Thyroid gland (tissue), 4 donors: Measurements from ENCODE around the gene NMBR. TPM values are rescaled to one million over a fixed set of nuclear protein-coding genes. Genes with fewer than 3 reads are reported as not detected.
"Not testable (repeated sequence)": the region's sequence is repeated elsewhere in the genome, so short reads cannot be mapped to it uniquely, and the experiment has no call there.

Experiments used
- DNase-seq, 2 donors: peaks; one replicate each; pipeline ENCODE4 v3.0.0-alpha.2; 2019
- H3K27ac ChIP-seq, 3 donors: fragments of 200-600 bp; sonication (generic); 1 replicate in 2 of 3; 2 replicates in 1 of 3; pipeline ENCODE4 v1.5.1; 2016 to 2019; ENCODE audit warnings: mild to moderate bottlenecking in 1 of 3, moderate library complexity in 1 of 3
- H3K27me3 ChIP-seq: fragments of 200-600 bp; sonication (generic); one replicate; pipeline ENCODE4 v1.5.1; 2019
- H3K36me3 ChIP-seq, 2 donors: fragments of 200-600 bp; sonication (generic); one replicate each; pipeline ENCODE4 v1.5.1; 2016 to 2019
- H3K4me1 ChIP-seq, 2 donors: fragments of 200-600 bp; sonication (generic); one replicate each; pipeline ENCODE4 v1.5.1; 2017 to 2019
- H3K4me3 ChIP-seq, 3 donors: fragments of 200-600 bp; sonication (generic); replicated peaks in 1 of 3; 1 replicate in 2 of 3; 2 replicates in 1 of 3; pipeline ENCODE4 v1.5.1; 2016; ENCODE audit warnings: mild to moderate bottlenecking in 1 of 3
- H3K9me3 ChIP-seq: fragments of 200-600 bp; sonication (generic); one replicate; pipeline ENCODE4 v1.5.1; 2017
- POLR2A ChIP-seq, 2 donors: fragments of 450-650 bp; IDR thresholded peaks; one replicate each; pipeline ENCODE4 v1.6.1; 2017; ENCODE audit warnings: antibody characterized with exemption in 2 of 2, mild to moderate bottlenecking in 2 of 2, moderate library complexity in 1 of 2
- WGBS, 2 donors: methylation state at CpG; one replicate each; pipeline ENCODE4 v1.1.5; 2017; 5-methylcytosine and 5-hydroxymethylcytosine counted together
- intact Hi-C: fragments of 100-400 bp; cut with DNase I; formaldehyde crosslinking; loops from one replicate; pipeline ENCODE4 v1.15.1; 2023
- total RNA-seq, 4 donors: library from RNA; depleted of rRNA; stranded (reverse); fragments of >200 nt; gene quantifications; one replicate each; pipeline ENCODE4 v1.2.3, GENCODE V29; 2016
- TF ChIP-seq, protein P1 (sequence below), 6 experiments: fragments of 200-600 bp in 3 of 6; fragments of 450-650 bp in 3 of 6; sonication (generic) in 3 of 6; IDR thresholded peaks; one replicate each; pipeline ENCODE4 v1.5.1; 2016 to 2019; ENCODE audit warnings: antibody characterized with exemption in 6 of 6, mild to moderate bottlenecking in 2 of 6, inconsistent platforms in 1 of 6, moderate library complexity in 1 of 6

The NMBR gene
- under 1 TPM in 1 of 4 donors, not detected in 3; 0.33 TPM for total RNA-seq

DNA sequence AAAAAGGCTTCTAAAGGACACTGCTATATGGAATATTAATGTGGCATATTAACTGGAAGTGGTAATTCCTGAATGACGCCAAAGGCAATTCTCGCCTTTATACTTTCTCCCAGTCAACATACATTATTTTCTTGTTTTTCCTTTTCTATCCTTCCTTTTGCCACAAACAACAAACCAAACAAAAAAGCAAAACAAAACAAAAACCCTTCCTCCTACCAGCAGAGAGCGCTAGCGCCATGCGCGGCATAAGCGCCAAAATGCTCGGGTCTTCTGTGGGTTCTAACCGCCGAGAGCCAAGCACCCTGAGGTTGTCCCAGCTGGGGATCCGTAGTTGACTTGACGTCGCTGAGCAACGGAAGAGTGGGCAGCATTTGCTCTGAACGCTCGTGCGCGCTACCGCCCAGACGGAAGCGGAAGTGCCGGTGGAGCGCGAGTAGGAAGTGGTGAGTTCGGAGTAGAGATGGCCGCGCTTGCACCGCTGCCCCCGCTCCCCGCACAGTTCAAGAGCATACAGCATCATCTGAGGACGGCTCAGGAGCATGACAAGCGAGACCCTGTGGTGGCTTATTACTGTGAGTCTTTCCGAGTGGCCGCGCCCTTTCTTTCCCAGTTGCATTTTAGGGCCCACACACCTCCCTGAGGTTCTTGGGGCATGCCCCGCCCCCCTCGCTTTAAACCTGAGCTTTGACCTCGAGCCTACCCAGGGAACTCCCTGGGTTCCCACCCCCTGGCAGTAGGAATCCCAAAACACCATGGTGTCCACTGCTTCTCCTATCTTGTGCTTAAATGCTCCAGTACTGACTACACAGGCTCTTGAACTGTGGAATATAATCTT, at the start of gene NMBR, which contains the start of gene VTA1:
Gene NMBR, minus strand, starts transcription at position 295 of the 835 bp plus-strand sequence. CDS start 58,464 bp downstream, outside the sequence.
Gene VTA1, plus strand, starts transcription at position 436 of the 835 bp plus-strand sequence. Its CDS starts 25 bp downstream, at position 461.
- Histone ChIP-seq H3K4me1 (peaks cover 10 to 12% of the 10 kb centered on the region in 2 donors), H3K4me3 (peak within 1 kb of the TSS; percentile 57 to 82 (median 79)), H3K9me3 (no peaks in the 10 kb centered on the region), H3K36me3 (no peaks in the 10 kb centered on the region), H3K27ac (peak within 1 kb of the TSS; percentile 26 to 64 (median 53)), H3K27me3 (no peaks in the 10 kb centered on the region)
- intact Hi-C loops, result no loop called here
- TF ChIP-seq, protein P1, sequence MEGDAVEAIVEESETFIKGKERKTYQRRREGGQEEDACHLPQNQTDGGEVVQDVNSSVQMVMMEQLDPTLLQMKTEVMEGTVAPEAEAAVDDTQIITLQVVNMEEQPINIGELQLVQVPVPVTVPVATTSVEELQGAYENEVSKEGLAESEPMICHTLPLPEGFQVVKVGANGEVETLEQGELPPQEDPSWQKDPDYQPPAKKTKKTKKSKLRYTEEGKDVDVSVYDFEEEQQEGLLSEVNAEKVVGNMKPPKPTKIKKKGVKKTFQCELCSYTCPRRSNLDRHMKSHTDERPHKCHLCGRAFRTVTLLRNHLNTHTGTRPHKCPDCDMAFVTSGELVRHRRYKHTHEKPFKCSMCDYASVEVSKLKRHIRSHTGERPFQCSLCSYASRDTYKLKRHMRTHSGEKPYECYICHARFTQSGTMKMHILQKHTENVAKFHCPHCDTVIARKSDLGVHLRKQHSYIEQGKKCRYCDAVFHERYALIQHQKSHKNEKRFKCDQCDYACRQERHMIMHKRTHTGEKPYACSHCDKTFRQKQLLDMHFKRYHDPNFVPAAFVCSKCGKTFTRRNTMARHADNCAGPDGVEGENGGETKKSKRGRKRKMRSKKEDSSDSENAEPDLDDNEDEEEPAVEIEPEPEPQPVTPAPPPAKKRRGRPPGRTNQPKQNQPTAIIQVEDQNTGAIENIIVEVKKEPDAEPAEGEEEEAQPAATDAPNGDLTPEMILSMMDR (IDR thresholded peaks at IDR 0.05), result peak; percentile 49 to 97 (median 87)
- TF ChIP-seq POLR2A (IDR thresholded peaks at IDR 0.05), result peak in 1 of 2 donors; percentile 65
- DNase-seq, result peak; percentile 97 to 98
- 0 to 1% methylated on average over 31 to 38 of the region's 38 CpGs for WGBS, 2 donors

DNA sequence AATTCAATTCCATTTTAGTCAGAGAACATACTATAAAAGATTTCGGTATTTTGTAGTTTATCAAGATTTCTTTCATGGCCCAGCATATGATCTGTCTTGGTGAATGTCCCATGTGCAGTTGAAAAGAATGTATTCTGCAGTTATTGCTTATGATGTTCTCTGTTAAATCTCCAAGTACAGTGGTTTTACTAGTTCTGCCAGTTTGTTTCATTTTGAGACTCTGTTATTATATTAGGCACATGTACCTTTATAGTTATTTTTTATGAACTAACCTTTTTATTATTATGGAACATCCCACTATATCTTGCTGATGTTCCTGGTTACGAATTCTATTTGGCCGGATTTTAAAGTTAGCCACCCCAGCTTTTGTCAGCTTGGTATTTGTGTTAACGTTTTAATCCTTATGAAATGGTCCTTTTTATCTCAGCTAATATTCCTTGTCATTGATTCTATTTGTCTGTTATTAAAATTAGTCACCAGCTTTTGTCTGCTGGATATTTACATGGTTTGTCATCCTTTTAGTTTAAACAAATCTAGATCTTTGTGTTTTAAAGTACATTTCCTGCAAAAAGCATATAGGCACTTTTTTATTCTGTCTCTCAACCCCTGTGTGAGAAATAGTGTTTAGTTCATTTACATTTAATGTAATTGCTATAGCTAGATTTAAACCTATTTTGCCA, 49.1 kb upstream of the NMBR start:
- H3K4me3 ChIP-seq, result no peak overlapping the region
- no peaks in the 10 kb centered on the region for H3K36me3 ChIP-seq
- H3K27me3 ChIP-seq, result no peaks in the 10 kb centered on the region
- no peak overlapping the region for H3K27ac ChIP-seq
- no peak for DNase-seq
- intact Hi-C loops, result no loop called here
- no peaks in the 10 kb centered on the region for H3K4me1 ChIP-seq
- H3K9me3 ChIP-seq, result no peaks in the 10 kb centered on the region
- no peak for TF ChIP-seq POLR2A (IDR thresholded peaks at IDR 0.05)
- TF ChIP-seq, protein P1 (IDR thresholded peaks at IDR 0.05), result no peak
- 97% methylated on average over 4 of the region's 4 CpGs for WGBS, 2 donors

DNA sequence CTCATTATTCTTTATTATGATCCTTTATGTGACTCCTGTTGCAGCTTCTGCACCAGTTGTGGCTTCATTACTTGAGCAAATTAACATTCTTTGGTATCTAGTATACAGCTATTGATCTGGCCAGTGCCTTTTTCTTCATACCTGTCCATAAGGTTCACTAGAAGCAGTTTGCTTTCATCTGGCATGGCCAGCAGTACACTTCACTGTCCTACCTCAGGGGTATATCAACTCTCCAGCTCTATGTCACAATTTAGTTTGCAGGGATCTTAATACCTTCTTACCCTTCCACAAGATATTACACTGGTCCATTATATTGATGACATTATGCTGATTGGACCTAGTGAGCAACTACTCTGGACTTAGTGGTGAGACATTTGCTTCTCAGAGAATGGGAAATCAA, 46.7 kb upstream of the NMBR start:
- Histone ChIP-seq H3K27me3 (no peaks in the 10 kb centered on the region), H3K9me3 (no peaks in the 10 kb centered on the region), H3K27ac (no peak overlapping the region), H3K36me3 (no peaks in the 10 kb centered on the region), H3K4me1 (no peaks in the 10 kb centered on the region), H3K4me3 (no peak overlapping the region)
- no peak for DNase-seq
- intact Hi-C loops, result no loop called here
- no peak for TF ChIP-seq POLR2A (IDR thresholded peaks at IDR 0.05)
- TF ChIP-seq, protein P1 (IDR thresholded peaks at IDR 0.05), result no peak

DNA sequence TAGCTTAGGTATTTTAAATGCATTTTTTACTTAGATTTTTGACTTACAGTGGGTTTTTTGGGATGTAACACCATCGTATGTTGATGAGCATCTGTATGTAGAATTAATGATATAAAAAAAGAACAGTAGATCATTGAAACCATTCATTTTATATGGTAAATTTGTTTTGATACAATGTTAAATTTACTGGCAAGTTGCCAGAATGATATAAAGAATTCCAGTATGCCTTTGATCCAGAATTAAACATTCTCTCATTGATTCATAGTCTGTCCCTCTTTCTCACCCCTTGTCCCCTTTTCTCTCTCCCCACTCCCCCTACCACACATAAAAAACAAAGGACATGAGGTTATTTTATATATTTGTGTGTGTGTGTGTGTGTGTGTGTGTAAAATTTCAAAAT, 45.4 kb upstream of the NMBR start:
- Histone ChIP-seq H3K4me1 (no peaks in the 10 kb centered on the region), H3K9me3 (no peaks in the 10 kb centered on the region), H3K4me3 (no peak overlapping the region), H3K36me3 (no peaks in the 10 kb centered on the region), H3K27ac (no peak overlapping the region), H3K27me3 (no peaks in the 10 kb centered on the region)
- TF ChIP-seq, protein P1 (IDR thresholded peaks at IDR 0.05), result no peak
- no peak for TF ChIP-seq POLR2A (IDR thresholded peaks at IDR 0.05)
- DNase-seq, result no peak
- 97% methylated on average over 1 of the region's 1 CpG for WGBS, 2 donors
- intact Hi-C loops, result no loop called here

DNA sequence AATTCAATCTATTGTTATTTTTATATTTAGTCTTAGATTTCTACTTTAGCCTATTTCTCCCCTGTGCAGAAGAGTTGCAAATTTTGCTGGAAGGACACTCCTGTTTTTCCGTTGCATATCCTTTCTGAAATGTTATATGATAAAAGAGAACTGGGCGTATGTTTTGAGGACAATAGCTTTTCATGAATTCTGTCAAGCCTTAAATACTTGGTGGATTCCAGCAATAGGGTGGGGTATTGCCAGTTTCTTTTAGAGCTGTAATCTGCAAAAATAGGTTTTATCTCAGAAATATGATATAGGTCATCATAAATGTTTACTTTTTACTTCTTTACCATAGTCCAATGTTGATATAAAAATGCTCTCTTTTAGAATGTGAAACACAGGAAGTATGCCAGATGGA, 42.1 kb upstream of the NMBR start:
- Histone ChIP-seq H3K4me3 (no peak overlapping the region), H3K9me3 (no peaks in the 10 kb centered on the region), H3K27ac (no peak overlapping the region), H3K36me3 (no peaks in the 10 kb centered on the region), H3K27me3 (no peaks in the 10 kb centered on the region), H3K4me1 (no peaks in the 10 kb centered on the region)
- no peak for DNase-seq
- WGBS, 2 donors, result 69 to 95% methylated on average over 2 of the region's 2 CpGs
- TF ChIP-seq, protein P1 (IDR thresholded peaks at IDR 0.05), result no peak
- no peak for TF ChIP-seq POLR2A (IDR thresholded peaks at IDR 0.05)
- intact Hi-C loops, result no loop called here

DNA sequence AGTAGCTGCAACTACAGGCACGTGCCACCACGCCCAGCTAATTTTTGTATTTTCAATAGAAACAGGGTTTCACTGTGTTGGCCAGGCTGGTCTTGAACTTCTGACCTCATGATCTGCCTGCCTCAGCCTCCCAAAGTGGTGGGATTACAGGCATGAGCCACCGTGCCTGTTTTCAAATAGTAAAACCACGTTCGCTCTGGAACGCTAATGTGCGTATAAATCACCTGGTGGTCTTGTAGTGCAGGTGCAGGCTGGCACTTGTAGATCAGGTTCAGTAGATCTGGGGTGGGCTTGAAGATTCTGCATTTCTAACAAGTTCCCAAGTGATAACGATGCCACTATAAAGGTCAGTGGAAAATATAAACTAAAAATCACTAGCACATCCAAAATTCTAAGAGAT, 41.4 kb upstream of the NMBR start:
- H3K27ac ChIP-seq, H3K36me3 ChIP-seq, H3K27me3 ChIP-seq, H3K4me3 ChIP-seq, H3K9me3 ChIP-seq, DNase-seq, H3K4me1 ChIP-seq, intact Hi-C loops: not testable (repeated sequence)
- 96 to 97% methylated on average over 8 of the region's 8 CpGs for WGBS, 2 donors
